Endothelial cell (in vitro differentiated cells): ENCODE results near the gene MCEMP1. TPM values are rescaled to one million over a fixed set of nuclear protein-coding genes. Genes with fewer than 3 reads are reported as not detected.
A peak's percentile ranks its signal among the peaks of the same experiment; 100 is the strongest.

Source experiments
- DNase-seq: peaks from one replicate; pipeline ENCODE4 v3.0.0; 2021; ENCODE audit warnings: low spot score
- H3K27ac Mint-ChIP-seq: one replicate; pipeline ENCODE4 v1.8.0; 2021; ENCODE audit warnings: mixed read lengths, inconsistent platforms; ENCODE audit not compliant: unreplicated experiment
- H3K27me3 Mint-ChIP-seq: one replicate; pipeline ENCODE4 v1.8.0; 2021; ENCODE audit warnings: mild to moderate bottlenecking, moderate library complexity, mixed read lengths, inconsistent platforms; ENCODE audit not compliant: unreplicated experiment
- H3K36me3 Mint-ChIP-seq: one replicate; pipeline ENCODE4 v1.8.0; 2021; ENCODE audit warnings: mild to moderate bottlenecking, low read depth, mixed read lengths, inconsistent platforms; ENCODE audit not compliant: unreplicated experiment
- H3K4me1 Mint-ChIP-seq: one replicate; pipeline ENCODE4 v1.8.0; 2021; ENCODE audit warnings: mild to moderate bottlenecking, mixed read lengths, inconsistent platforms; ENCODE audit not compliant: unreplicated experiment
- H3K4me3 Mint-ChIP-seq: one replicate; pipeline ENCODE4 v1.8.0; 2021; ENCODE audit warnings: mild to moderate bottlenecking, mixed read lengths, inconsistent platforms; ENCODE audit not compliant: unreplicated experiment
- H3K9me3 Mint-ChIP-seq: one replicate; pipeline ENCODE4 v1.8.0; 2021; ENCODE audit warnings: mixed read lengths, inconsistent platforms; ENCODE audit not compliant: unreplicated experiment
- CTCF ChIP-seq: fragments of 200-600 bp; sonication (generic); IDR thresholded peaks from one replicate; pipeline ENCODE4 v1.5.0; 2021; ENCODE audit warnings: antibody characterized with exemption; ENCODE audit not compliant: unreplicated experiment
- total RNA-seq: library from RNA; stranded (reverse); fragmentation: NEBNext Ultra II Directional; extraction: Animal tissue kit (Norgen Biotek cat#: 25700); gene quantifications from one replicate; pipeline ENCODE4 v1.2.1, GENCODE V29; 2021; ENCODE audit not compliant: unreplicated experiment

Gene MCEMP1
- total RNA-seq, 1 donor from 2014 or later = not detected

- no peaks in the 10 kb centered on the region for H3K36me3 Mint-ChIP-seq
- no peak overlapping the region for H3K4me3 Mint-ChIP-seq
- DNase-seq = no peak
- peaks cover 12% of the 10 kb centered on the region for H3K27me3 Mint-ChIP-seq
- peaks cover 3% of the 10 kb centered on the region for H3K4me1 Mint-ChIP-seq
- no peak overlapping the region for H3K27ac Mint-ChIP-seq
- TF ChIP-seq CTCF = no peak
- H3K9me3 Mint-ChIP-seq = no peaks in the 10 kb centered on the region
Observed at GRCh38 chr19:7648265-7649014, 28.4 kb upstream of the MCEMP1 start.

GRCh38 chr19:7650148-7650547 is 26.7 kb upstream of the MCEMP1 start:
- peaks cover 8% of the 10 kb centered on the region for H3K27me3 Mint-ChIP-seq
- TF ChIP-seq CTCF = no peak
- no peaks in the 10 kb centered on the region for H3K36me3 Mint-ChIP-seq

GRCh38 chr19:7652061-7652641 is 24.7 kb upstream of the MCEMP1 start:
- H3K4me3 Mint-ChIP-seq = no peak overlapping the region
- no peaks in the 10 kb centered on the region for H3K36me3 Mint-ChIP-seq
- peak; percentile 98 for TF ChIP-seq CTCF
- peaks cover 2% of the 10 kb centered on the region for H3K4me1 Mint-ChIP-seq
- peaks cover 9% of the 10 kb centered on the region for H3K27me3 Mint-ChIP-seq
- H3K27ac Mint-ChIP-seq = no peak overlapping the region
- H3K9me3 Mint-ChIP-seq = no peaks in the 10 kb centered on the region
- peak; percentile 87 for DNase-seq

More at GRCh38 chr19:7650148-7650547, 26.7 kb upstream of the MCEMP1 start:
- no peak for DNase-seq
- Mint-ChIP-seq H3K9me3 (no peaks in the 10 kb centered on the region), H3K4me3 (no peak overlapping the region), H3K27ac (no peak overlapping the region), H3K4me1 (peaks cover 3% of the 10 kb centered on the region)

- Mint-ChIP-seq H3K27me3 (peaks cover 4% of the 10 kb centered on the region), H3K9me3 (no peaks in the 10 kb centered on the region), H3K4me1 (peaks cover 2% of the 10 kb centered on the region), H3K4me3 (no peak overlapping the region), H3K27ac (no peak overlapping the region), H3K36me3 (no peaks in the 10 kb centered on the region)
- no peak for DNase-seq
- TF ChIP-seq CTCF = no peak
Observed at GRCh38 chr19:7654401-7654800, 22.5 kb upstream of the MCEMP1 start.

- H3K27me3 Mint-ChIP-seq = peaks cover 4% of the 10 kb centered on the region
- DNase-seq = no peak
- no peaks in the 10 kb centered on the region for H3K36me3 Mint-ChIP-seq
- H3K4me3 Mint-ChIP-seq = no peak overlapping the region
- no peak overlapping the region for H3K27ac Mint-ChIP-seq
- no peaks in the 10 kb centered on the region for H3K9me3 Mint-ChIP-seq
- H3K4me1 Mint-ChIP-seq = peaks cover 2% of the 10 kb centered on the region
- no peak for TF ChIP-seq CTCF
Observed at GRCh38 chr19:7655581-7655980, 21.3 kb upstream of the MCEMP1 start.
